ENCODE data around the gene SEL1L. TPM values are rescaled to one million over a fixed set of nuclear protein-coding genes. Genes with fewer than 3 reads are reported as not detected.

The SEL1L gene
- total RNA-seq, 2 donors from 2014 or later = 54.9 to 113 TPM

- ATAC-seq (peak in 1 of 2 donors; percentile 36), DNase-seq (ENCODE audit: low spot score) (no peak)
- no peaks in the 10 kb centered on the region for H3K9me3 Mint-ChIP-seq
- H3K4me1 Mint-ChIP-seq (ENCODE audit: low read depth in 2 of 2) = peaks cover 5 to 13% of the 10 kb centered on the region in 2 donors
- H3K27me3 Mint-ChIP-seq = no peaks in the 10 kb centered on the region
- H3K27ac Mint-ChIP-seq = no peak overlapping the region
- no peaks in the 10 kb centered on the region for H3K36me3 Mint-ChIP-seq
- no peak overlapping the region for H3K4me3 Mint-ChIP-seq
Observed at GRCh38 chr14:81459912-81460311, 73.7 kb downstream of the SEL1L start.

- ATAC-seq (no peak), DNase-seq (ENCODE audit: low spot score) (no peak)
- Mint-ChIP-seq H3K4me1 (ENCODE audit: low read depth in 2 of 2) (peaks cover 5 to 8% of the 10 kb centered on the region in 2 donors), H3K36me3 (no peaks in the 10 kb centered on the region), H3K4me3 (no peak overlapping the region), H3K27me3 (no peaks in the 10 kb centered on the region), H3K9me3 (no peaks in the 10 kb centered on the region), H3K27ac (no peak overlapping the region)
Observed at GRCh38 chr14:81458352-81458751, 75.3 kb downstream of the SEL1L start.

- no peak for DNase-seq (ENCODE audit: low spot score)
- Mint-ChIP-seq H3K27me3 (no peaks in the 10 kb centered on the region), H3K4me3 (no peak overlapping the region), H3K9me3 (no peaks in the 10 kb centered on the region), H3K27ac (no peak overlapping the region), H3K36me3 (no peaks in the 10 kb centered on the region), H3K4me1 (ENCODE audit: low read depth in 2 of 2) (peaks cover 5 to 11% of the 10 kb centered on the region in 2 donors)
- ATAC-seq = no peak
Observed at GRCh38 chr14:81455390-81455789, 78.3 kb downstream of the SEL1L start.

GRCh38 chr14:81454572-81455218 is 79.0 kb downstream of the SEL1L start:
- DNase-seq (ENCODE audit: low spot score) = no peak
- Mint-ChIP-seq H3K36me3 (no peaks in the 10 kb centered on the region), H3K9me3 (no peaks in the 10 kb centered on the region), H3K27me3 (no peaks in the 10 kb centered on the region), H3K27ac (peak overlapping the region in 1 of 2 donors; percentile 41), H3K4me1 (ENCODE audit: low read depth in 2 of 2) (peaks cover 5 to 11% of the 10 kb centered on the region in 2 donors), H3K4me3 (no peak overlapping the region)
- no peak for ATAC-seq

- no peaks in the 10 kb centered on the region for H3K9me3 Mint-ChIP-seq
- H3K27me3 Mint-ChIP-seq = peaks cover 2 to 4% of the 10 kb centered on the region in 2 donors
- no peak overlapping the region for H3K27ac Mint-ChIP-seq
- H3K36me3 Mint-ChIP-seq = no peaks in the 10 kb centered on the region
- DNase-seq (ENCODE audit: low spot score) (peak; percentile 75), ATAC-seq (peak; percentile 52 to 67)
- H3K4me1 Mint-ChIP-seq (ENCODE audit: low read depth in 2 of 2) = peaks cover 5 to 11% of the 10 kb centered on the region in 2 donors
- no peak overlapping the region for H3K4me3 Mint-ChIP-seq
Observed at GRCh38 chr14:81453166-81453766, 80.4 kb downstream of the SEL1L start.

GRCh38 chr14:81452341-81453133 is 81.1 kb downstream of the SEL1L start:
- no peak for ATAC-seq
- no peak for DNase-seq (ENCODE audit: low spot score)
- no peak overlapping the region for H3K4me3 Mint-ChIP-seq
- no peak overlapping the region for H3K27ac Mint-ChIP-seq
- no peaks in the 10 kb centered on the region for H3K9me3 Mint-ChIP-seq
- H3K36me3 Mint-ChIP-seq = no peaks in the 10 kb centered on the region
- peaks cover 5 to 11% of the 10 kb centered on the region in 2 donors for H3K4me1 Mint-ChIP-seq (ENCODE audit: low read depth in 2 of 2)
- peaks cover 3 to 5% of the 10 kb centered on the region in 2 donors for H3K27me3 Mint-ChIP-seq

- no peak for DNase-seq (ENCODE audit: low spot score)
- no peak overlapping the region for H3K27ac Mint-ChIP-seq
- no peak for ATAC-seq
- H3K9me3 Mint-ChIP-seq = no peaks in the 10 kb centered on the region
- peaks cover 5 to 11% of the 10 kb centered on the region in 2 donors for H3K4me1 Mint-ChIP-seq (ENCODE audit: low read depth in 2 of 2)
- peaks cover 3 to 5% of the 10 kb centered on the region in 2 donors for H3K27me3 Mint-ChIP-seq
- H3K36me3 Mint-ChIP-seq = no peaks in the 10 kb centered on the region
- no peak overlapping the region for H3K4me3 Mint-ChIP-seq
Observed at GRCh38 chr14:81450976-81451375, 82.7 kb downstream of the SEL1L start.

GRCh38 chr14:81450100-81450531 is 83.5 kb downstream of the SEL1L start:
- no peak overlapping the region for H3K4me3 Mint-ChIP-seq
- no peaks in the 10 kb centered on the region for H3K36me3 Mint-ChIP-seq
- DNase-seq (ENCODE audit: low spot score) (no peak), ATAC-seq (no peak)
- peaks cover 0 to 5% of the 10 kb centered on the region in 2 donors for H3K4me1 Mint-ChIP-seq (ENCODE audit: low read depth in 2 of 2)
- H3K27me3 Mint-ChIP-seq = peaks cover 5 to 6% of the 10 kb centered on the region in 2 donors
- no peak overlapping the region for H3K27ac Mint-ChIP-seq
- H3K9me3 Mint-ChIP-seq = no peaks in the 10 kb centered on the region

- DNase-seq (ENCODE audit: low spot score) = no peak
- Mint-ChIP-seq H3K27ac (no peak overlapping the region), H3K4me1 (ENCODE audit: low read depth in 2 of 2) (peaks cover 0 to 3% of the 10 kb centered on the region in 2 donors), H3K36me3 (no peaks in the 10 kb centered on the region), H3K4me3 (no peak overlapping the region), H3K9me3 (no peaks in the 10 kb centered on the region), H3K27me3 (peaks cover 6% of the 10 kb centered on the region in 2 donors)
- ATAC-seq = no peak
Observed at GRCh38 chr14:81449576-81449975, 84.1 kb downstream of the SEL1L start.

GRCh38 chr14:81449114-81449513 is 84.5 kb downstream of the SEL1L start:
- Mint-ChIP-seq H3K9me3 (no peaks in the 10 kb centered on the region), H3K4me3 (no peak overlapping the region), H3K4me1 (ENCODE audit: low read depth in 2 of 2) (peaks cover 0 to 3% of the 10 kb centered on the region in 2 donors), H3K27me3 (peaks cover 9 to 11% of the 10 kb centered on the region in 2 donors), H3K36me3 (no peaks in the 10 kb centered on the region), H3K27ac (no peak overlapping the region)
- no peak for ATAC-seq
- no peak for DNase-seq (ENCODE audit: low spot score)

- Mint-ChIP-seq H3K27me3 (peaks cover 22 to 27% of the 10 kb centered on the region in 2 donors), H3K4me1 (ENCODE audit: low read depth in 2 of 2) (no peaks in the 10 kb centered on the region), H3K4me3 (no peak overlapping the region), H3K9me3 (no peaks in the 10 kb centered on the region), H3K27ac (no peak overlapping the region), H3K36me3 (no peaks in the 10 kb centered on the region)
- ATAC-seq (no peak), DNase-seq (ENCODE audit: low spot score) (no peak)
Observed at GRCh38 chr14:81447021-81447764, 86.5 kb downstream of the SEL1L start.

GRCh38 chr14:81446279-81447007 is 87.2 kb downstream of the SEL1L start:
- no peaks in the 10 kb centered on the region for H3K4me1 Mint-ChIP-seq (ENCODE audit: low read depth in 2 of 2)
- H3K9me3 Mint-ChIP-seq = no peaks in the 10 kb centered on the region
- ATAC-seq = peak in 1 of 2 donors; percentile 40
- H3K36me3 Mint-ChIP-seq = no peaks in the 10 kb centered on the region
- H3K4me3 Mint-ChIP-seq = no peak overlapping the region
- no peak for DNase-seq (ENCODE audit: low spot score)
- peaks cover 27 to 35% of the 10 kb centered on the region in 2 donors for H3K27me3 Mint-ChIP-seq
- H3K27ac Mint-ChIP-seq = no peak overlapping the region

GRCh38 chr14:81441626-81442134 is 92.0 kb downstream of the SEL1L start:
- H3K9me3 Mint-ChIP-seq = no peaks in the 10 kb centered on the region
- no peak overlapping the region for H3K4me3 Mint-ChIP-seq
- no peak overlapping the region for H3K27ac Mint-ChIP-seq

More at GRCh38 chr14:81441626-81442134, 92.0 kb downstream of the SEL1L start:
- H3K27me3 Mint-ChIP-seq = peaks cover 48 to 70% of the 10 kb centered on the region in 2 donors
- ATAC-seq = no peak
- no peak for DNase-seq (ENCODE audit: low spot score)
- H3K36me3 Mint-ChIP-seq = no peaks in the 10 kb centered on the region
- peaks cover 4 to 8% of the 10 kb centered on the region in 2 donors for H3K4me1 Mint-ChIP-seq (ENCODE audit: low read depth in 2 of 2)

Data from natural killer cell treated with Interleukin-12 subunit alpha and Interleukin-12 subunit beta and Interleukin-15 and Interleukin-18, amount 100 ng/mL, for 72 hours (primary cell).